Neural progenitor cell (in vitro differentiated cells): ENCODE data around the gene TCOF1.
A peak's percentile ranks its signal among the peaks of the same experiment; 100 is the strongest.

Source experiments
- EZH2phosphoT487 ChIP-seq: fragments of 200-600 bp; sonication (generic); IDR thresholded peaks from 2 replicates; pipeline ENCODE4 v1.6.1; 2017; ENCODE audit warnings: antibody characterized with exemption
- TF ChIP-seq, protein P1 (sequence below): fragments of 200-600 bp; sonication (generic); IDR thresholded peaks from 2 replicates; pipeline ENCODE4 v1.5.1; 2017; ENCODE audit warnings: antibody characterized with exemption, mild to moderate bottlenecking

DNA sequence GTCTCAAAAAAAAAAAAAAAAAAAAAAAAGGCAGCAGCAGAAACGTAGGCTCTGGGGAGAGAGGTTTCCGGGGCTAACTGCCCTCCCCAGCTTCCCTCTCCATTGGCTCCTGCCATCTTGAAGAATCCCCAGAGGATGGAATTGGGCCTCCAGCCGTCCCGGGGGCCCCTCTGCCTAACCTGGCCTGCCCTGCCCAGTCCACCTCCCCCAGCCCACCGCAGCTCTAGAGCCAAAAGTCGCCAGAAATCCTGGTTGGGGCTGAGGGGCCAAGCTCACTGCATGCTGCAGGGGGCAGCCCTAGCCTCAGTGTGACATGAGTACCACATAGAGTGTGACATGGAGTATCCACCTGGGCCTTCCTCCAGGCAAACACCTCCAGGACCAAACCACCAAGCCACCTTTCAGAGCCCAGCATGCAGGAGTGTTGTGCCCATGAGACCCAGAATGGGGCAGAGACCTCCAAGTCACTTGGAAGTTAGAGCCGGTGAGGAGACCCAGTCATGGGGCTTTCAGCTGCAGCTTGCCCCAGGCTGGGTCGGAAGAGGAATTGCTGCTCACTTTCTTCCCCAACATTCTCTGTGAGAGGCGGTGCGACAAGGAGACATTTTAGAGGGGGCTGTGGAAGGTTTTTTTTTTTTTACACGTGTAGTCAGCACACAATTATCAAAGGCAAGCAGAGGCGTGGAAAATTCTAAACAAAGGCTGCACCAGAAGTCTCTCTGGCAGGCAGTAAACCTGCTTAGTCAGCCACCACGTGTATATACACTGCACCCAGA is 37.6 kb downstream of the TCOF1 start:
- TF ChIP-seq, protein P1, sequence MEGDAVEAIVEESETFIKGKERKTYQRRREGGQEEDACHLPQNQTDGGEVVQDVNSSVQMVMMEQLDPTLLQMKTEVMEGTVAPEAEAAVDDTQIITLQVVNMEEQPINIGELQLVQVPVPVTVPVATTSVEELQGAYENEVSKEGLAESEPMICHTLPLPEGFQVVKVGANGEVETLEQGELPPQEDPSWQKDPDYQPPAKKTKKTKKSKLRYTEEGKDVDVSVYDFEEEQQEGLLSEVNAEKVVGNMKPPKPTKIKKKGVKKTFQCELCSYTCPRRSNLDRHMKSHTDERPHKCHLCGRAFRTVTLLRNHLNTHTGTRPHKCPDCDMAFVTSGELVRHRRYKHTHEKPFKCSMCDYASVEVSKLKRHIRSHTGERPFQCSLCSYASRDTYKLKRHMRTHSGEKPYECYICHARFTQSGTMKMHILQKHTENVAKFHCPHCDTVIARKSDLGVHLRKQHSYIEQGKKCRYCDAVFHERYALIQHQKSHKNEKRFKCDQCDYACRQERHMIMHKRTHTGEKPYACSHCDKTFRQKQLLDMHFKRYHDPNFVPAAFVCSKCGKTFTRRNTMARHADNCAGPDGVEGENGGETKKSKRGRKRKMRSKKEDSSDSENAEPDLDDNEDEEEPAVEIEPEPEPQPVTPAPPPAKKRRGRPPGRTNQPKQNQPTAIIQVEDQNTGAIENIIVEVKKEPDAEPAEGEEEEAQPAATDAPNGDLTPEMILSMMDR, result peak; percentile 12
- no peak for TF ChIP-seq EZH2phosphoT487
